IMR-90 (cell line): ENCODE data around the gene NUDCD3. TPM values are rescaled to one million over a fixed set of nuclear protein-coding genes. Genes with fewer than 3 reads are reported as not detected.

ENCODE experiments used
- ATAC-seq: fragments of 200-7000 bp; cut with Tn5 transposase; 2 replicates; pipeline ENCODE4 v1.9.1; 2020; ENCODE audit warnings: low read depth, mild to moderate bottlenecking, moderate library complexity
- BruUV-seq: library from RNA; stranded (reverse); fragments of 400-500 nt; replicated peaks from 2 replicates; lab custom pipeline; 2021; lab: Mats Ljungman, UMichigan
- CTCF ChIA-PET: fragments of 300-600 bp; formaldehyde crosslinking; extraction: SDS; loops from one replicate; lab custom pipeline; 2021; ENCODE audit warnings: antibody characterized with exemption; lab: Yijun Ruan, JAX
- POLR2A ChIA-PET: fragments of 300-600 bp; sonication (Branson Sonifier 250); formaldehyde crosslinking; loops from one replicate; lab custom pipeline; 2022; ENCODE audit warnings: antibody characterized with exemption; ENCODE audit not compliant: unreplicated experiment; lab: Charles Lee
- DNase-seq: peaks from one replicate; pipeline ENCODE4 v3.0.0; 2013
- H2AFZ ChIP-seq: replicated peaks from 2 replicates; pipeline ENCODE3; 2013; ENCODE audit warnings: low read length, mild to moderate bottlenecking; ENCODE audit not compliant: poor library complexity
- H2AK5ac ChIP-seq: 2 replicates; pipeline ENCODE4 v1.6.1; 2013; ENCODE audit warnings: low read depth, low read length, inconsistent platforms
- H2AK9ac ChIP-seq: replicated peaks from 2 replicates; pipeline ENCODE3; 2013; ENCODE audit warnings: mild to moderate bottlenecking, low read depth, low read length, moderate library complexity; ENCODE audit not compliant: poor library complexity
- H2BK120ac ChIP-seq: 2 replicates; pipeline ENCODE4 v1.6.1; 2013; ENCODE audit warnings: low read depth, low read length, inconsistent platforms
- H2BK15ac ChIP-seq: 3 replicates; pipeline ENCODE4 v1.6.1; 2013; ENCODE audit warnings: low read depth, low read length, inconsistent platforms
- H2BK20ac ChIP-seq: 2 replicates; pipeline ENCODE4 v1.6.1; 2013; ENCODE audit warnings: low read depth, mild to moderate bottlenecking, inconsistent platforms, low read length, moderate library complexity
- H2BK5ac ChIP-seq: 2 replicates; pipeline ENCODE4 v1.6.1; 2013; ENCODE audit warnings: mild to moderate bottlenecking, low read depth, low read length, inconsistent platforms; ENCODE audit not compliant: poor library complexity, severe bottlenecking
- H3K14ac ChIP-seq: replicated peaks from 2 replicates; pipeline ENCODE4 v1.6.1; 2013; ENCODE audit warnings: low read depth, low read length, inconsistent platforms
- H3K18ac ChIP-seq: 2 replicates; pipeline ENCODE4 v1.6.1; 2013; ENCODE audit warnings: low read depth, low read length, control low read depth
- H3K23ac ChIP-seq: 2 replicates; pipeline ENCODE4 v1.6.1; 2013; ENCODE audit warnings: low read depth, low read length, inconsistent platforms
- H3K27ac ChIP-seq: 2 replicates; pipeline ENCODE4 v1.5.1; 2013; ENCODE audit warnings: mild to moderate bottlenecking, control low read depth, low read length; ENCODE audit not compliant: insufficient read depth
- H3K27me3 ChIP-seq: 2 replicates; pipeline ENCODE4 v1.6.1; 2013; ENCODE audit warnings: low read length; ENCODE audit not compliant: control insufficient read depth, insufficient read depth
- H3K36me3 ChIP-seq: 2 replicates; pipeline ENCODE4 v1.6.1; 2013; ENCODE audit warnings: low read length, mixed read lengths; ENCODE audit not compliant: control insufficient read depth, insufficient read depth
- H3K4ac ChIP-seq: 2 replicates; pipeline ENCODE4 v1.6.1; 2013; ENCODE audit warnings: low read depth, low read length, inconsistent platforms
- H3K4me1 ChIP-seq: 2 replicates; pipeline ENCODE4 v1.6.1; 2013; ENCODE audit warnings: low read length, mixed read lengths; ENCODE audit not compliant: control insufficient read depth, insufficient read depth
- H3K4me2 ChIP-seq: 2 replicates; pipeline ENCODE4 v1.6.1; 2013; ENCODE audit warnings: low read depth, mild to moderate bottlenecking, control low read depth, low read length, moderate library complexity
- H3K4me3 ChIP-seq: 2 replicates; pipeline ENCODE4 v1.5.1; 2013; ENCODE audit warnings: low read depth, mild to moderate bottlenecking, control low read depth, low read length, moderate library complexity; ENCODE audit not compliant: insufficient read depth
- H3K56ac ChIP-seq: 2 replicates; pipeline ENCODE4 v1.6.1; 2013; ENCODE audit warnings: low read length, inconsistent platforms; ENCODE audit not compliant: insufficient read depth; ENCODE audit errors: extremely low read depth
- H3K79me1 ChIP-seq, 2 experiments: 2 replicates each; pipeline ENCODE4 v1.6.1; 2013; ENCODE audit warnings: low read length in 2 of 2, inconsistent platforms in 1 of 2, low read depth in 1 of 2
- H3K9ac ChIP-seq: 2 replicates; pipeline ENCODE4 v1.6.1; 2013; ENCODE audit warnings: low read depth, low read length, control low read depth
- H3K9me1 ChIP-seq: 2 replicates; pipeline ENCODE4 v1.6.1; 2013; ENCODE audit warnings: low read length, inconsistent platforms; ENCODE audit not compliant: insufficient read depth
- H3K9me3 ChIP-seq: 2 replicates; pipeline ENCODE4 v1.6.1; 2013; ENCODE audit warnings: low read length; ENCODE audit not compliant: control insufficient read depth, insufficient read depth
- H4K20me1 ChIP-seq: 2 replicates; pipeline ENCODE4 v1.6.1; 2013; ENCODE audit warnings: low read length, inconsistent platforms; ENCODE audit not compliant: insufficient read depth
- H4K5ac ChIP-seq: 2 replicates; pipeline ENCODE4 v1.6.1; 2013; ENCODE audit warnings: mild to moderate bottlenecking, low read depth, low read length, control low read depth
- H4K8ac ChIP-seq, 2 experiments: 2 replicates each; pipeline ENCODE4 v1.6.1; 2013; ENCODE audit warnings: low read depth in 2 of 2, low read length in 2 of 2, control low read depth in 1 of 2, inconsistent platforms in 1 of 2
- H4K91ac ChIP-seq: 2 replicates; pipeline ENCODE4 v1.6.1; 2013; ENCODE audit warnings: low read depth, low read length, inconsistent platforms; ENCODE audit not compliant: insufficient read depth
- BHLHE40 ChIP-seq: fragments of 150-350 bp; IDR thresholded peaks from 2 replicates; pipeline ENCODE4 v1.6.1; 2016; ENCODE audit warnings: mild to moderate bottlenecking, low read depth, low read length
- CEBPB ChIP-seq: IDR thresholded peaks from 2 replicates; pipeline ENCODE4 v1.6.1; 2012; ENCODE audit warnings: low read depth, low read length, improper control_type of control experiment
- CHD1 ChIP-seq: IDR thresholded peaks from 2 replicates; pipeline ENCODE4 v1.6.1; 2012; ENCODE audit warnings: low read depth, low read length, improper control_type of control experiment
- CTCF ChIP-seq: conservative IDR thresholded peaks from 2 replicates; pipeline ENCODE4 v1.5.1; 2012; ENCODE audit warnings: mild to moderate bottlenecking, low read depth, low read length, improper control_type of control experiment
- ELK1 ChIP-seq: fragments of 150-350 bp; IDR thresholded peaks from 2 replicates; pipeline ENCODE4 v1.6.1; 2016; ENCODE audit warnings: low read depth, mild to moderate bottlenecking, low read length, moderate library complexity, borderline replicate concordance
- FOS ChIP-seq: fragments of 150-350 bp; IDR thresholded peaks from 2 replicates; pipeline ENCODE4 v1.6.1; 2016; ENCODE audit warnings: low read depth, low read length
- MAFK ChIP-seq: IDR thresholded peaks from 2 replicates; pipeline ENCODE4 v1.6.1; 2012; ENCODE audit warnings: low read depth, low read length, improper control_type of control experiment
- MAZ ChIP-seq: IDR thresholded peaks from 2 replicates; pipeline ENCODE4 v1.6.1; 2012; ENCODE audit warnings: low read depth, mild to moderate bottlenecking, low read length, improper control_type of control experiment, moderate library complexity, borderline replicate concordance
- MXI1 ChIP-seq: IDR thresholded peaks from 2 replicates; pipeline ENCODE4 v1.6.1; 2012; ENCODE audit warnings: low read depth, mild to moderate bottlenecking, low read length, moderate library complexity, borderline replicate concordance
- NFE2L2 ChIP-seq: fragments of 150-350 bp; IDR thresholded peaks from 2 replicates; pipeline ENCODE4 v1.6.1; 2016; ENCODE audit warnings: low read depth, mild to moderate bottlenecking, low read length
- POLR2A ChIP-seq: IDR thresholded peaks from 2 replicates; pipeline ENCODE4 v1.6.1; 2012; ENCODE audit warnings: mild to moderate bottlenecking, low read depth, low read length
- RAD21 ChIP-seq: IDR thresholded peaks from 2 replicates; pipeline ENCODE4 v1.6.1; 2012; ENCODE audit warnings: low read length, improper control_type of control experiment
- RCOR1 ChIP-seq: IDR thresholded peaks from 2 replicates; pipeline ENCODE4 v1.6.1; 2012; ENCODE audit warnings: mild to moderate bottlenecking, low read length, improper control_type of control experiment; ENCODE audit not compliant: insufficient replicate concordance
- RFX5 ChIP-seq: IDR thresholded peaks from 2 replicates; pipeline ENCODE4 v1.8.0; 2012; ENCODE audit warnings: low read depth, mild to moderate bottlenecking, low read length, moderate library complexity
- SMC3 ChIP-seq: fragments of 150-350 bp; IDR thresholded peaks from 2 replicates; pipeline ENCODE4 v1.6.1; 2016; ENCODE audit warnings: low read depth, mild to moderate bottlenecking, antibody characterized with exemption, low read length, moderate library complexity
- USF2 ChIP-seq: fragments of 150-350 bp; IDR thresholded peaks from 2 replicates; pipeline ENCODE4 v1.6.1; 2017; ENCODE audit warnings: mild to moderate bottlenecking, antibody characterized with exemption, low read length, low read depth
- WGBS, 2 experiments: methylation state at CpG; one replicate each; pipeline versions ENCODE4 v1.1.5 to v1.1.7; 2013; ENCODE audit warnings: missing lambda C conversion rate in 2 of 2; ENCODE audit not compliant: insufficient read length in 1 of 2; ENCODE audit errors: extremely low coverage in 2 of 2; 5-methylcytosine and 5-hydroxymethylcytosine counted together
- dilution Hi-C: fragments of 300-500 bp; cut with HindIII; formaldehyde crosslinking; loops from one replicate; pipeline ENCODE4 v1.14.3; 2018; ENCODE audit warnings: low sequenced_read_pairs; ENCODE audit not compliant: unreplicated experiment
- in situ Hi-C: fragments of 300-500 bp; cut with MboI; formaldehyde crosslinking; loops from 3 replicates; pipeline ENCODE4 v1.14.3; 2019; ENCODE audit warnings: low sequenced_read_pairs, inconsistent platforms, mixed read lengths
- intact Hi-C: fragments of 100-400 bp; cut with micrococcal nuclease; formaldehyde crosslinking; loops from 2 replicates; pipeline ENCODE4 v1.10.0; 2022
- polyA plus RNA-seq, 3 experiments: library from polyadenylated mRNA; depleted of rRNA; stranded (reverse); fragments of >200 nt; gene quantifications; 2 replicates each; pipeline ENCODE4 v1.2.3, GENCODE V29; 2012; ENCODE audit warnings: low replicate concordance in 1 of 3
- total RNA-seq: library from RNA; depleted of rRNA; stranded (reverse); fragments of >200 nt; gene quantifications from 2 replicates; pipeline ENCODE4 v1.2.3, GENCODE V29; 2012

Gene NUDCD3
- total and polyA plus RNA-seq, 2 of the 4 experiments (the other 2 are of a cell fraction): 49.5 to 76.0 TPM

DNA sequence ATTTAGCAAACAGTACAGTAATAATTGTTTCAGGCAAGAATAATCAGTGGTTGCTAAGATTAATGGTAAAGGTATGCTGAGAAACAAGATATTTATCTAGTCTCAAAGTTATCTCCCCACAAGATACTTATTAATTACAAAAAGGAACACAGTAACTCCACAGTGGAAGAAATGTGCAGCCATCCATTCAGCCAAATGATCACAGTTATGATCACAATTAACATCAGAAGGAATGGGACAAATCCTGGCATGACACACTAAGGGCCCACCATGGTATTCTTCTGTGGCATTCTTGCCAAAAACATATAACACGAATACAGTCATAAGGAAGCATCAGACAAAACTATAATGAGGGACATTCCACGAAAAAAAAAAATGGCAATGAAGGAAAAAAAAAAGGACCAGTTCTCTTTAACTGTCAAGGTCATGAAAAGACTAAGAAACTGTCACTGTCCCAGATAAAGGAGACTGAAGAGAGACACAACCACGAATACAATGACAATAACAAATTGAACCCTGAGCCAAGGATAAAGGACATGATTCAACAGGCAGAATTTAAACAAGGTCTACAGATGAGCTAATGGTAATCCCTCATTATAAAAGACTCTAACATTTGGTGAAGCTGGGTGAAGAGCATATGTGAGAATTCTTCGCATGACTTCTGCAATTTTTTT, 20.9 kb downstream of the NUDCD3 start:
- H3K4me2 ChIP-seq: no peak overlapping the region
- CTCF ChIA-PET: interaction anchor here (1.2 kb wide), 1 partner anchor 229 kb away, joined by 3 read pairs; no protein-coding TSS in a partner anchor
- WGBS, 2 experiments: no CpG with 5 or more reads among the region's 4 CpGs
- no peak overlapping the region for H3K18ac ChIP-seq
- 0 out of 2 replicates have a peak overlapping the region, but pooled peaks have one; percentile 7 for H3K14ac ChIP-seq
- DNase-seq (no peak), ATAC-seq (no peak; the same call in 1 of the 2 replicates)
- peaks cover 37% of the 10 kb centered on the region; the same call in 1 of the 2 replicates for H4K20me1 ChIP-seq
- H2AFZ ChIP-seq: no peak overlapping the region
- intact Hi-C loops: no loop called here
- no peak overlapping the region for H3K4ac ChIP-seq
- BruUV-seq: no TSS peak
- dilution Hi-C loops: no loop called here
- no peak overlapping the region for H2AK5ac ChIP-seq
- H2BK15ac ChIP-seq: no peak overlapping the region
- H2BK20ac ChIP-seq: no peak overlapping the region
- no peak overlapping the region for H3K27ac ChIP-seq
- peaks cover 56 to 84% of the 10 kb centered on the region in 2 experiments for H3K79me1 ChIP-seq
- H3K36me3 ChIP-seq: peaks cover 20% of the 10 kb centered on the region
- in situ Hi-C loops: no loop called here
- no peak overlapping the region for H2AK9ac ChIP-seq
- peaks cover 22% of the 10 kb centered on the region for H3K9me1 ChIP-seq
- no peak overlapping the region for H3K56ac ChIP-seq
- no peaks in the 10 kb centered on the region for H3K9me3 ChIP-seq
- no peak overlapping the region for H2BK5ac ChIP-seq
- no peak overlapping the region for H3K9ac ChIP-seq
- H4K8ac ChIP-seq: no peak overlapping the region
- no peak overlapping the region for H3K23ac ChIP-seq
- H3K4me3 ChIP-seq: no peak overlapping the region
- H3K27me3 ChIP-seq: no peaks in the 10 kb centered on the region
- no peak overlapping the region for H4K91ac ChIP-seq
- H3K4me1 ChIP-seq: peaks cover 19% of the 10 kb centered on the region
- H2BK120ac ChIP-seq: no peak overlapping the region
- H4K5ac ChIP-seq: no peak overlapping the region
- no peak for TF ChIP-seq FOS
- TF ChIP-seq CEBPB: no peak
- TF ChIP-seq RCOR1: no peak
- TF ChIP-seq SMC3: no peak
- no peak for TF ChIP-seq MAZ
- TF ChIP-seq POLR2A: no peak
- no peak for TF ChIP-seq CHD1
- TF ChIP-seq USF2: no peak
- TF ChIP-seq RFX5: no peak
- no peak for TF ChIP-seq ELK1
- no peak for TF ChIP-seq MAFK
- TF ChIP-seq MXI1: no peak
- TF ChIP-seq CTCF: no peak
- no peak for TF ChIP-seq BHLHE40
- TF ChIP-seq RAD21: no peak
- TF ChIP-seq NFE2L2: no peak
- POLR2A ChIA-PET: no interaction called here
